ENCODE measurements around the gene PDCD7.
"Not testable (repeated sequence)": the region's sequence is repeated elsewhere in the genome, so short reads cannot be mapped to it uniquely, and the experiment has no call there.

DNA sequence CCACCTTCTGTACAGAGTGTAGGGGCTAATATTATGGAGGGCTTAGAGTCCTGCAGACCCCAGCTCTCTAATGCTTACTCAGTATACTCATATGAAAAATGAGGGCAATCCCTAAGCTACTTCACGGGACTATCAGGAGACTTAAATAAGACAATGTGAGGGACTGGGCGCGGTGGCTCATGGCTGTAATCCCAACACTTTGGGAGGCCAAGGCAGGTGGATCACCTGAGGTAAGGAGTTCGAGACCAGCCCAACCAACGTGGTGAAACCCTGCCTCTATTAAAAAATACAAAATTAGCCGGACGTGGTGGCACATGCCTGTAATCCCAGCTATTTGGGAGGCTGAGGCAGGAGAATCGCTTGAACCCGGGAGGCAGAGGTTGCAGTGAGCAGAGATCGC, 33.8 kb downstream of the PDCD7 start:
- TF ChIP-seq, protein P1, sequence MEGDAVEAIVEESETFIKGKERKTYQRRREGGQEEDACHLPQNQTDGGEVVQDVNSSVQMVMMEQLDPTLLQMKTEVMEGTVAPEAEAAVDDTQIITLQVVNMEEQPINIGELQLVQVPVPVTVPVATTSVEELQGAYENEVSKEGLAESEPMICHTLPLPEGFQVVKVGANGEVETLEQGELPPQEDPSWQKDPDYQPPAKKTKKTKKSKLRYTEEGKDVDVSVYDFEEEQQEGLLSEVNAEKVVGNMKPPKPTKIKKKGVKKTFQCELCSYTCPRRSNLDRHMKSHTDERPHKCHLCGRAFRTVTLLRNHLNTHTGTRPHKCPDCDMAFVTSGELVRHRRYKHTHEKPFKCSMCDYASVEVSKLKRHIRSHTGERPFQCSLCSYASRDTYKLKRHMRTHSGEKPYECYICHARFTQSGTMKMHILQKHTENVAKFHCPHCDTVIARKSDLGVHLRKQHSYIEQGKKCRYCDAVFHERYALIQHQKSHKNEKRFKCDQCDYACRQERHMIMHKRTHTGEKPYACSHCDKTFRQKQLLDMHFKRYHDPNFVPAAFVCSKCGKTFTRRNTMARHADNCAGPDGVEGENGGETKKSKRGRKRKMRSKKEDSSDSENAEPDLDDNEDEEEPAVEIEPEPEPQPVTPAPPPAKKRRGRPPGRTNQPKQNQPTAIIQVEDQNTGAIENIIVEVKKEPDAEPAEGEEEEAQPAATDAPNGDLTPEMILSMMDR (CRISPR knock-in tag; IDR thresholded peaks at IDR 0.05), result not testable (repeated sequence)
- TF ChIP-seq CAMTA2 (CRISPR knock-in tag; IDR thresholded peaks at IDR 0.05; ENCODE audit: borderline replicate concordance); ZNF883 (CRISPR knock-in tag; IDR thresholded peaks at IDR 0.05; ENCODE audit: not compliant biosample characterization); MTA1 (CRISPR knock-in tag; IDR thresholded peaks at IDR 0.05; ENCODE audit: borderline replicate concordance); SRSF9 (IDR thresholded peaks at IDR 0.05; ENCODE audit: borderline replicate concordance, insufficient read depth, low read depth, low read length, poor library complexity, severe bottlenecking); JUNB (CRISPR knock-in tag; IDR thresholded peaks at IDR 0.05; ENCODE audit: borderline replicate concordance); NFE2 (CRISPR knock-in tag; IDR thresholded peaks at IDR 0.05); ZNF354B (CRISPR knock-in tag; IDR thresholded peaks at IDR 0.05): not testable (repeated sequence)
- TF ChIP-seq, protein P2, sequence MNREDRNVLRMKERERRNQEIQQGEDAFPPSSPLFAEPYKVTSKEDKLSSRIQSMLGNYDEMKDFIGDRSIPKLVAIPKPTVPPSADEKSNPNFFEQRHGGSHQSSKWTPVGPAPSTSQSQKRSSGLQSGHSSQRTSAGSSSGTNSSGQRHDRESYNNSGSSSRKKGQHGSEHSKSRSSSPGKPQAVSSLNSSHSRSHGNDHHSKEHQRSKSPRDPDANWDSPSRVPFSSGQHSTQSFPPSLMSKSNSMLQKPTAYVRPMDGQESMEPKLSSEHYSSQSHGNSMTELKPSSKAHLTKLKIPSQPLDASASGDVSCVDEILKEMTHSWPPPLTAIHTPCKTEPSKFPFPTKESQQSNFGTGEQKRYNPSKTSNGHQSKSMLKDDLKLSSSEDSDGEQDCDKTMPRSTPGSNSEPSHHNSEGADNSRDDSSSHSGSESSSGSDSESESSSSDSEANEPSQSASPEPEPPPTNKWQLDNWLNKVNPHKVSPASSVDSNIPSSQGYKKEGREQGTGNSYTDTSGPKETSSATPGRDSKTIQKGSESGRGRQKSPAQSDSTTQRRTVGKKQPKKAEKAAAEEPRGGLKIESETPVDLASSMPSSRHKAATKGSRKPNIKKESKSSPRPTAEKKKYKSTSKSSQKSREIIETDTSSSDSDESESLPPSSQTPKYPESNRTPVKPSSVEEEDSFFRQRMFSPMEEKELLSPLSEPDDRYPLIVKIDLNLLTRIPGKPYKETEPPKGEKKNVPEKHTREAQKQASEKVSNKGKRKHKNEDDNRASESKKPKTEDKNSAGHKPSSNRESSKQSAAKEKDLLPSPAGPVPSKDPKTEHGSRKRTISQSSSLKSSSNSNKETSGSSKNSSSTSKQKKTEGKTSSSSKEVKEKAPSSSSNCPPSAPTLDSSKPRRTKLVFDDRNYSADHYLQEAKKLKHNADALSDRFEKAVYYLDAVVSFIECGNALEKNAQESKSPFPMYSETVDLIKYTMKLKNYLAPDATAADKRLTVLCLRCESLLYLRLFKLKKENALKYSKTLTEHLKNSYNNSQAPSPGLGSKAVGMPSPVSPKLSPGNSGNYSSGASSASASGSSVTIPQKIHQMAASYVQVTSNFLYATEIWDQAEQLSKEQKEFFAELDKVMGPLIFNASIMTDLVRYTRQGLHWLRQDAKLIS (CRISPR knock-in tag; IDR thresholded peaks at IDR 0.05), result not testable (repeated sequence)
- TF ChIP-seq, protein P3, sequence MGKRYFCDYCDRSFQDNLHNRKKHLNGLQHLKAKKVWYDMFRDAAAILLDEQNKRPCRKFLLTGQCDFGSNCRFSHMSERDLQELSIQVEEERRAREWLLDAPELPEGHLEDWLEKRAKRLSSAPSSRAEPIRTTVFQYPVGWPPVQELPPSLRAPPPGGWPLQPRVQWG (CRISPR knock-in tag; IDR thresholded peaks at IDR 0.05; ENCODE audit: borderline replicate concordance, low read depth), result not testable (repeated sequence)
- TF ChIP-seq, protein P4, sequence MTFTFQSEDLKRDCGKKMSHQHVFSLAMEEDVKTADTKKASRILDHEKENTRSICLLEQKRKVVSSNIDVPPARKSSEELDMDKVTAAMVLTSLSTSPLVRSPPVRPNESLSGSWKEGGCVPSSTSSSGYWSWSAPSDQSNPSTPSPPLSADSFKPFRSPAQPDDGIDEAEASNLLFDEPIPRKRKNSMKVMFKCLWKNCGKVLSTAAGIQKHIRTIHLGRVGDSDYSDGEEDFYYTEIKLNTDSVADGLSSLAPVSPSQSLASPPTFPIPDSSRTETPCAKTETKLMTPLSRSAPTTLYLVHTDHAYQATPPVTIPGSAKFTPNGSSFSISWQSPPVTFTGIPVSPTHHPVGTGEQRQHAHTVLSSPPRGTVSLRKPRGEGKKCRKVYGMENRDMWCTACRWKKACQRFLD (CRISPR knock-in tag; IDR thresholded peaks at IDR 0.05; ENCODE audit: borderline replicate concordance), result not testable (repeated sequence)
- TF ChIP-seq, protein P5, sequence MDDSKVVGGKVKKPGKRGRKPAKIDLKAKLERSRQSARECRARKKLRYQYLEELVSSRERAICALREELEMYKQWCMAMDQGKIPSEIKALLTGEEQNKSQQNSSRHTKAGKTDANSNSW (CRISPR knock-in tag; IDR thresholded peaks at IDR 0.05; ENCODE audit: borderline replicate concordance), result not testable (repeated sequence)

All from HepG2 (cell line).